Breast epithelium (tissue), 3 donors: ENCODE measurements around the gene MYH9.

Experiments used
- CTCF ChIP-seq, 3 donors: fragments of 450-650 bp; IDR thresholded peaks; one replicate each; pipeline ENCODE4 v1.5.1; 2016 to 2017; ENCODE audit warnings: antibody characterized with exemption in 3 of 3, mild to moderate bottlenecking in 3 of 3, moderate library complexity in 3 of 3
- POLR2A ChIP-seq: fragments of 450-650 bp; IDR thresholded peaks from one replicate; pipeline ENCODE4 v1.6.1; 2016; ENCODE audit warnings: antibody characterized with exemption, mild to moderate bottlenecking, moderate library complexity
- POLR2AphosphoS5 ChIP-seq, 3 donors: sonication (generic); formaldehyde crosslinking; IDR thresholded peaks; one replicate each; pipeline ENCODE4 v1.6.1; 2017; ENCODE audit warnings: antibody characterized with exemption in 3 of 3

GRCh38 chr22:36360011-36360410, 27.8 kb downstream of the MYH9 start:
- no peak for TF ChIP-seq POLR2A
- TF ChIP-seq CTCF (IDR thresholded peaks at IDR 0.05) = no peak
- TF ChIP-seq POLR2AphosphoS5 (IDR thresholded peaks at IDR 0.05) = no peak
